Kidney tubule cell (primary cell): ENCODE results near the gene DPEP1.
A peak's percentile ranks its signal among the peaks of the same experiment; 100 is the strongest.

Experiments
- DNase-seq: peaks from one replicate; pipeline ENCODE4 v3.0.0-alpha.2; 2018; ENCODE audit warnings: low spot score

DPEP1 gene

DNA sequence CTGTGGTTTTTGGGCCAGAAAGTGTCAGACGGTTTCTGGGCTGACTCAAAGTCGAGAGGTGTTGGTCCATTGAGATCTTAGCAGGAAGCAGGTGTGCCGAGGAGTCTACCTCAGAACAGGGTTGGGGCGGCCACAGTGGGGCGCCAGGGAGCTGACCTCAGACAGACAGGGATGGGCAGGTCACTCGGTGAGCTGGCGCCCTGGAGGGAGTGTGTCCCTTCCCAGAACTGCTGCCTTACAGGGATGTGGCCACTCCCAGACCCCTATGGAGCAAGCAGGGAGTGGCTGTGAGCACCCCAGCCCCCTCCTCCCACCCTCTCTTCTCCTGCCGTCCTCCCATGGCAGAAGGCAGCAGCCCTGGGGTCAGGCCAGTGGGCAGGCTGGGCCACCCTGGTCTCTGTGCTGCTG, 14.0 kb upstream of the DPEP1 start:
- peak; percentile 67 for DNase-seq

DNA sequence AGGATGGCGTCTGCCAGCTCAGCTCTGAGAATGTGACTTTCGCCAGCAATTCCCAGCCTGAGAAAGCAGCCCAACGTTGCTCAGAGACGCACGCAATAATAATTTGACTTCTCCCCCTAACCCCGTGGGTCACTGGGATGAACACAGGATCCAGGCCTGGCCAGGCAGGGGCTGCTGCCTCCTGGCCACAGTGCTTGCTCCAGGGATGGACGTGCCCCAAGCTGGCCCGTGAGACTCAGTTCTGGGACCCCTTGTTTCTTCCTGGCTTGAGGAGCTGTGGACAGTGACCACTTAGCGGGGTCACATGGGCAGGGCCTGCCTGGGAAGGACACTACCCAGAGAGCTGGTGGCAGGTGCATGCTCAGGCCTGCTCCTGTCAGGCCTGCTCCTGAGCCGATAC, 13.5 kb upstream of the DPEP1 start:
- DNase-seq: no peak

DNA sequence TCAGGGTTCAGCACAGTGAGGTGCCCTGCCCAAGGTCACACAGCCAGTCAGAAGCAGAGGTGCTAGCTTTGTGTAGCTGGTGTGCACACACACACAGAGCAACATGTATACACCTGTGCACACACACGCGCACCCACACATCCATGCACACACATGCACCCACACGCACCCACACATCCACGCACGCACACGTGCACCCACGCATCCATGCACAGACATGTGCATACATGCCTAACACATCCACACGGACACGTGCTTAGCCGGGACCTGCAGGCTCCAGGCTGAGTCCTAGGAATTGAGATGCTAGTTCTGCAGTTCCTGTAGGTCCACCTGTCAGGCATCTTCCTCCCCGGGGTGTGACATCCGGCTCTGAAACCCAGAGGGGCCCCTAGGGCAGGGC, 13.0 kb upstream of the DPEP1 start:
- no peak for DNase-seq

DNA sequence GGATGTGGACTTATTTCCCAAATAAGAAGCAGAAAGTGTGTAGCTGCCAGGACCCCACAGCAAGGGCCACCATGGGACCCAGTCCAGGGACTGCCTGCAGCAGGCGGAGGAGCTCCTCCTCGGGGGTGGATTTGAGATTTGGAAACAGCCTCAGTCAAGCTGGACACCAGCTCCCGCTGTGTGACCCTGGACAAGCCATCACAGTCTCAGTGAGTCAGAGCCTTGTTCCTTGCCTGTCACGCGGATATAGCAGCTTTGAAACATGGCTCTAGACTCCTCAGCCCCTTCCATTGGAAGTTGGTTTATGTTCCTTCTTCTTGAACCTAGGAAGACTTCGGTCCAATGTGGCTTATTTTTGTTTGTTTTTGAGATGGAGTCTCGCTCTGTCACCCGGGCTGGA, 12.5 kb upstream of the DPEP1 start:
- no peak for DNase-seq

DNA sequence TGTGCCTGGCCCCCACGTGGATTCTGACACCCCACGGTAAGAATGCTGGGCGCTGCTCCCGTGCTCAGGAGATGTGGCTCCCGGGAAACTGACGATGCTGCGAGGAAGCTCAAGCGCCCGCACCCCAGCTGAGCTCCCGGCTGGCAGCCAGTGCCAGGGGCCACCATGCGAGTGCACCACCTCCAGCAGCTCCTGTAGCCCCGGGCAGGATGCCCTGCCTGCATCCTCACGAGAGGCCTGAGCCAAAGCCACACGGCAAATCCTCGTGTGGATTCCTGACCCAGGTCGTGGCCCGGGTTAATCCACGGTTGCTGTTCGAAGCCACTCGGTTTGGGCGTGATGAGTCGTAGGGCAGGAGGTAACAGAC, 11.6 kb upstream of the DPEP1 start:
- no peak for DNase-seq

DNA sequence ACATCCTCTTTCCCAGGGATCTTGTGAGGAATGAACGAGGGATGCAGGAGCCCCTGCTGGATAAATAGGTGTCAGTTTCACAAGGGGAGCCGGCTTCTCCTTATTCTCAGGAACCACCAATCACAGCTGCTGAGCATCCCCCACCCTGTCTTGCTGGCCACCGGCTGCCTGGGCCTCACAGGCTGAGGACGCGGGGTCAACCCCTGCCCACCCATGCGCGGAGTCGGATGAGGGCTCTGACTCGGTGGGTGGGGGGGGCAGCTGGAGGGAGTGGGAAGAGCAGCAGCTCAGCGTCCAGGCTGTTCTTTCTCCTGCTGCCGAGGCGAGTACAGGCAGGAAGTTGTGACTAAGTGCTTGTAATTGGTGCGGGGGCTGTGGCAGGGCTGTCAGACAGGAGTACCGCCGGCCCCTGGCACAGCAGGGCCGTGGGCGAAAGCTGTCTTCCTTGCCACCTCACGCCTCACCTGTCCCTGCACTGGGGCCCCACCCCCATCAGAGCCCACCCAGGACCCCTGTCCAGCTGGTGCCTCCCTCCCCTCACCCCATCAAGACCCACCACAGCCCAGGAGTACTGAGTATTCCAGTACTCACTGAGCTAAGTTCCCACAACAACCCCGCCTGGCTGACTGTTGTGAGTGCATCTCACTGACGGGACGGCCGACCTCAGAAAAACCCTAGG, 11.0 kb upstream of the DPEP1 start:
- peak; percentile 88 for DNase-seq

DNA sequence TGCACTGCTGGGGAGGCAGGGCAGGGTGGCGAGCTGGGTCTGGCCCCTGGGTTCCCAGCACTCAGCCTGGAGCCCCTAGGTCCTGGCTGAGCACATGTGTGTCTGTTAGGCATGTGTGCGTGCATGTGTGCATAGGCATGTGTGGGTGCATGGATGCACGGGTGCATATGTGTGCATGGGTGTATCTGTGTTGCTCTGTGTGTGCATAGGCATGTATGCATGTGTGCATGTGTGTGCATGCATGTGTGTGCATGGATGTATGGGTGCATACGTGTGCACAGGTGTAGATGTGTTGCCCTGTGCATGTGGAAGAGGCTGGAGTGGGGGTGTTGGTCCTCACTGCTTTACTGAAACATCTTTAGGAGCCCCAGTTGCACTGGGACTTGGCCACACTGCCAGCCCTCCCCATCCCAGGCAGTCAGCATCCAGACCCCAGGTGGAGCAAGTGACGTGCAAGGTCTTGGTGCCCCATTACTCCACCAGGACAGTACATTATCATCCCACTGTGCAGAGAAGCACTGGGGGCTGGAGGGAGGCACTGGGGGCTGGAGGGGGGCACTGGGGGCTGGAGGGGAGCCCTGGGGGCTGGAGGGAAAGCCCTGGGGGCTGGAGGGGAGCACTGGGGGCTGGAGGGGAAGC, 10.4 kb upstream of the DPEP1 start:
- DNase-seq: no peak

DNA sequence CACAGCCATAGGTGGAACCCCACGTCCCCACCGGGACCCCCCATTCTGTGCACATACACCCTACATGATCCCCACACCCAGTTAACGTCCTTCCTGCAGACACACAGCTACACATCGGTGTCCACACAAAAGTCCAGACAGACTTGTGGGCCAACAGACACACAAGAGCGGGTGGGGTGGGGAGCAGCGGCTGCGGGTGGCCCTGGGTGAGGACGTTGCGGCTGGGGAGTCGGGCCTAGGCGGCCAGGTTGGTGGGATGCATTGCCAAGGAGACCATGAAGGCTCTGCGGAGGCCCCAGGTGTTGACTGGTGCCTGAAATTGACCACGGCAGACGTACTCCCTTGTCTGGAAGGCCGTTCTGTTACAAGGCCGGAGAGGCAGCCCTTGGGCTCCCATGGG, 8.7 kb upstream of the DPEP1 start:
- no peak for DNase-seq

DNA sequence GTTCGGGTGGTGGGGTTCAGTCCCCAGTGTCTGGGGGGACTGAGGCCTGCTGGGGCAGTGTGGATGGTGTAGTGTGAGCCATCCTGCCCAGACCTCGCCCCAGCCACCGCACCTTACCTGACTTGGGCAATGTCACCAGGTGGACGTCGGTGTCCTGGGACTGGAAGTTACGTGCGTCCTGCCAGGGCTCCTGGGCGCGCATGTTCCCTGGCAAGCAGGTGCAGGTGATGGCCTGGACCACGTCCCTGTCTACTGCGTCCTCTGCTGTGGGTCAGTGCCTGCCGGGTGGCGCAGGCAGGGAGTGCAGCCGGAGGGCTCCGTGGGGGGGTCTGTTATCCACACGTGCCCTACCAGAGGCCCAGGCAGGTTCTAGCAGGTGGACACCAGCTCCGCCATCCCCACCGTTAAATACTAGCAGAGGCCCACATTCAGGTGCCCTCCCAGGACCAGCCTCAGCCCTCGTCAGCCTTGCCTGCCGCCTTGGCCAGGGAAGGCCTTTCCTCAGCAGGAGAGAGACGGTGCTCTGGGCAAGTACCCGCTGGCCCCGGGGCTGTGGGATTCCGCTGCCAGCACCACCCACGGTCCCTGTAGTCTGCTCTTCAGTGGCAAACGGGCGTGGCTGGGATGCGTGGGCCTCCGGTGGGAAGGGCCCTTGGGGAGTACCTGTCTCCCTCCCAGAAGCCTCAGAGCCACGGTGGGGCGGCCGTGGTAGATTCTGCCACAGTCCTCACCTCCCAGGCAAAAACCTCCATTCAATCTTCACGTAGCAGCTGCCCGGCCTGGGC, 8.1 kb upstream of the DPEP1 start:
- no peak for DNase-seq

DNA sequence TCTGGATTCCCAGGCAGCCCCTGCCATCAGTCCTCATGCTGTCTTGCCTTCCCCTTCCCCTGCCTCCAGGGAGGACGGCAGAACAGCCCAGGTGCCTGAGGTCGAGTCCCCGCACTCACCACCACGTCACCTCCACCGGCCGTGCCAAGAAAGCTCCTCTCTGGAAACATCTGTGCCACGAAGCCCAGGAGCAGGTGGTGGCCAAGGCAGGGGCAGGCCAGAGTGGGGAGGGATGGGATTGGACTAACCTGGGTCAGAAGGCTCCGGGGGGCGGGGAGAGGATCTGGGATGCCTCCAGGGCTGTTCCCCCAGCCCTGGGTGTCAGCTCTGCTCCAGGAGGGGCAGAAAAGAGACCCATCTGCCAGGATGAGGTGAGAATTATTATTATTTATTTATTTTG, 7.4 kb upstream of the DPEP1 start:
- no peak for DNase-seq

DNA sequence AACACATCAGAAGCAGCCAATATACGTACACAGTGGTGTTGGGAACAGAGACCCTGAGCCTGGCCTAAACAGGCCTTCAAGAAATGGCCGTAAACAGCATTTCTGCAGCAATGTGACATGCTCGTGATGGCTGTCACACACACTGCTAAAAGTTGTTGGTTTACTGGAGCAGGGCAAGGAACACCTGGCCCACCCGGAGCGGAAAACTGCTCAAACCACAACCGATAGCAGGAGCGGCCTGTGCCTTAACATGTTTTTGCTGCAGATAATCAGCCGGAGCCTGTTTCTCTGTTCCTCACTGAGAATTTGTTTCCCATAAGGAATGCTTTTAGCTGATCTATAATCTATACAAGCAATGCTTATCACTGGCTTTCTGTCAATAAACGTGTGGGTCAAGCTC, 6.0 kb upstream of the DPEP1 start:
- no peak for DNase-seq

DNA sequence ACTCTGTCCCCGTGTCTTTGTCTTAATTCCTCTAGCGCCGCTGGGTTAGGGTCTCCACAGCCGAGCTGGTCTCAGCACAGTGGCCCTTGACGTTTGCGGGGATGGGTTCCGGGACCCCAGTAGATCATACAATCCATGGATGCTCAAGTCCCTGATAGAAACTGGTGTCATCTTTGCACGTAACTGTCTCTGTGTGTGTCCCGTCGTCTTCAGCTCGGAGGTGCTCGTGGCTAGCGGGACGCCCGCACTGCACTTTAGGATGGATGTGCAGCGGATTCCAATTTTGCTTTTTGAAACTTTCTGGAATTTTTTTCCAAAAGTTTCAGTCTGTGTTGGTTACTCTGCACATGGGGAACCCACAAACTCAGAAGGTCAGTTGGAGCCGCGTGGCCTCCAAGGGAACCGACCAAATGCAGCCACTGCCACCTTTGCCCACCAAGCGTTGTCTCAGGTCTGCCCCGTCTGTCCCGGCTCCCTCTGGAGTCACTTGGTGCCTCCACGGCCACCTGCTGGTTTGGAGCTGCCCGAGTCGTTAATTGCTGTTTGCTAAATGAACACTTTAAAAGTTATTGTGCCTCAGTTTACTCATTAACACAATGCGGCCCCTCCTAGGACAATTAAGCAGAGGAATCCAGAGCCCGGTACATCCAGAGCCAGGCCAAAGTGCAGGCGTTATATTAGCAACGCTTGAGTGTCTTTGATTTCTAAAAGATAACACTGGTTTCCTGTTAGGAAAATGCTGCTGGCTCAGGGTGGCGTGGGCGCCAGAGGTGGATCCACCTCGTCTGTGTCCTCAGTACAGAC, 5.3 kb upstream of the DPEP1 start:
- no peak for DNase-seq

DNA sequence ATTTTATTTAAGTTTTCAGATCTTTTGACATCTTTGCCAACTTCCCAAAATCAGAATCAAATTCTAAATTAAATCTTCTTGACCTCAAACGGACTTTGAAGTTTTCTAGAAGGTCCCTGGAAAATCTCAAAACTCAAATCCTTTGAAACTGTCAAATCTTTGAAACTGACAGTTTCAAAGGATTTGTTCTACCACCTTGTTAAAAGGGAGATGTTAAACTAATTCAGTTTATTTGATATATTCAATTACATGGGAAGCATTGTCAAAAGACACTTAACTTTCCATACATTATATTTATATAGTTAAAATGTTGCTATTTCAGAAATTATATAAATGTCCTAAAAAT, 3.4 kb upstream of the DPEP1 start:
- no peak for DNase-seq

DNA sequence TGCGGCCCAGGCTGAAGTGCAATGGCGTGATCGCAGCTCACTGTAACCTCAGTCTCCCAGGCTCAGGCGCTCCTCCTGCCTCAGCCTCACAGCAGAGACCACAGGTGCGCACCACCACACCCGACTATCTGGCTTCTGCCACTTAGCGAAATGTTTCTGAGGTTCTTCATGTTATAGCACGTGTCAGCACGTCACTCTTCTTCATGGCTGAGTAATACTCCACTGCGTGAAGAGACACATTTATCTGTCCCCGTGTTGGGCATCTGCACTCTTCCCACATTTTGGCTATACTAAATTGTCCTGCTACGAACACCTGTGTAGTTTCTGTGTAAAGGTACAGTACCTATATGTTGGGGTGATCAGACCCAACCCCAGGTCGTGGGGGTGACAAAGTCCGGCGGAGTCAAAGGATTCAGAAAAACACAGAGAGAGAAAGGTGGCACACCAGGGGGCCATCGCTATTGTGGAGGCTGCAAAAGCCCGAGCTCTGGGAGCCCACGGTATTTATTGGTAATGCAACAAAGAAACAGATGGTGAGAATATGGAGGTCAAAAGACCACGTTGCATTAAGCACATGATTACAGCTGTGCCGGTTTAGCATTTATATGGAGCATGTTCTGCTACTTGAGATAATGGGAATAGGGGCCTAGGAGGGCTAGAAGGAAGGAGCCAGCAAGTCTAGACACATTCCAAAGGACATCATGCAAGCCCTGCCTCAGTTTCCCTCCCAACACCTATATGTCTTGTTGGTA, 851 bp upstream of the DPEP1 start:
- DNase-seq: no peak

DNA sequence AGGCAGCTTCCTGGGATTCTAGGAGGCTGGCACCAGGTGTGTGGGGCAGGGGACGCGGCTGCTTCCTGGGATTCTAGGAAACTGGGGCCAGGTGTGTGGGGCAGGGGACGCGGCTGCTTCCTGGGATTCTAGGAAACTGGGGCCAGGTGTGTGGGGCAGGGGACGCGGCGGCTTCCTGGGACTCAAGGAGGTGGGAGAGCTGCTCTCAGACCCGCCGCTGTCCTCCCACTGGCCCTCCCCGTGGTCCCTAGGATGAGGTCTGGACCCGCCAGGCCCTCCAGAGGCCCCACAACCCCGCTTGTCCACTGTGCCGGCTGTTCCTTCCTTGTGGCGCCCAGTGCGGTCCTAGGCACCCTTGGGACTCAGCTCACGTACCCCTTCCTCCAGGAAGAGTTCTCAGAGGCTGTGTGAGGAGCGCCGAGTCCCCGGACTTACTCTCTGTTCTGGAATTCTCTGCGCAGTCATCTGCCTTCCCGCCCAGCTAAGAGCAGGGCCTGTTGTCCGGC, 565 bp downstream of the DPEP1 start:
- no peak for DNase-seq

DNA sequence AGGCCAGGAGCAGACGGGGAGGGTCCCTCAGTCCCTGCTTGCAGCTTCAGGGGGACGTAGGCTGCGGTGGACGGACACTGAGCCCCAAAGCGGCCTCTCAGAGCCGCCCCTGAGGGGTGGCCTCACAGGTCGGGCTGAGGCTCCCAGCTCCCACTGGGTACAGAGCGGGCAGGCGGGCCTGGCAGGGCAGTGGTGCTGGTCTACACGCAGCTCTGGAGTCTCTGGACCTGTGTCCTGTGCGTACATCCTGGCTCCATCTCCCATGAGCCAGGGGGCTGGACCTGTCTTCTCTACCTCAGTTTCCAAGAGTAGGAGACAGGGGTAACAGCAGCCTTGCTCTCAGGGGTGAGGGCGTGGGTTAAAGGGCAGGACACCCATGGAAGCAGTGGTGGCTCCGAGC, 1.7 kb downstream of the DPEP1 start:
- no peak for DNase-seq

DNA sequence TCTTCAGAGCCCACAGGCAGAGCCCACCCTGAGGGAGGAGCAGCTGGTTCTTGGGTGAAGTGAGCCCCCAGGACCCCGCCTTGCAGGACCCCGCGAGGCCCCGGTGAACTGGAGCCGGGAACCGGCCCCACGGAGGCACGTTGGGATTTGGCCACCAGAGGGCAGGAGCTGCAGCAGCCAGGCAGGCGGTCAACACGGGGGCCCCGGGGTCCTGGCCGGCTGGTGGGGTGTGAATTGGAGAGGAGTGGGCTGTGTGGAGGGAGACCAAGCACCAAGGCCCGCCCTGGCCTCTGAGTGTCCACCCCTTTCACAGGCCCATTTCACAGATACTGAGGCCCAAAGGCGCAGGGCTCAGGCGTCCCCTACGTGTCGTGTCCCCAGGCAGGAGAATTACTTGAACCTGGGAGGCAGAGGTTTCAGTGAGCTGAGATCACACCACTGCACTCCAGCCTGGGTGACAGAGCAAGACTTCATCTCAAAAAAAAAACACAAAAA, 2.2 kb downstream of the DPEP1 start:
- DNase-seq: no peak

DNA sequence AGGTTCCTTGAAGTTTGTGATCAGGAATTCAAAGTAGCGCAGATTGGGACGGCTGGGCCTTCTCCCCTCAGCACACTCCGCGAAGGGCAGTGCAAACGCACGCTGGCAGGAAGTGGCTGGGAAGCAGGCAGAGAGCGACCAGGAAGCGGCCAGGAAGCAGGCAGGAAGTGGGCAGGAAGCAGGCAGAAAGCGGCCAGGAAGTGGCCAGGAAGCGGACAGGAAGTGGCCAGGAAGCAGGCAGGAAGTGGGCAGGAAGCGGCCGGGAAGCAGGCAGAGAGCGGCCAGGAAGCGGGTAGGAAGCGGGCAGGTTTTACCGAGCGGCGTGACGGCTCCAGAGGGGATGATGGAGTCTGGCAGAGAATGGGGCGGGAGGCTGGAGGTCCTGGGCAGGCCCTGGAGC, 3.2 kb downstream of the DPEP1 start:
- DNase-seq: no peak

DNA sequence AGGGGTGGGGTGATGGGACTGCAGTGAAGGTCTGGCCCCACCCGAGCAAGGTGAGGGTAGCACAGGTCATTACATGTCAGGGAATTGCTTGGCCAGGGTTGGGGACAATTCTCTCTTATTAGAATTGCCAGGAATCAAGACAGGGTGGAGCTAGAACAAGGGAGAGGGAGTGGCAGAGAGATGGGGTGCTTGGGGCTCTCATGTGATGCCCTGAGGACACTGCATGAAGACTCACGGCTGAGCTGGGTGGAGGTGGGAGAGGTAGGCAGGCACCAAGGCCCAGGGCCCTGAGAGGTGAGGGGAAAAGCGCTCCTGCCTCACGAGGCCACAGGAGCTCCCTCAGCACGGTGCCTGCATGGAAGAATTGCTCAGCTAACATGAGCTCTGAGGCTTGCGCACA, 3.6 kb downstream of the DPEP1 start:
- no peak for DNase-seq

DNA sequence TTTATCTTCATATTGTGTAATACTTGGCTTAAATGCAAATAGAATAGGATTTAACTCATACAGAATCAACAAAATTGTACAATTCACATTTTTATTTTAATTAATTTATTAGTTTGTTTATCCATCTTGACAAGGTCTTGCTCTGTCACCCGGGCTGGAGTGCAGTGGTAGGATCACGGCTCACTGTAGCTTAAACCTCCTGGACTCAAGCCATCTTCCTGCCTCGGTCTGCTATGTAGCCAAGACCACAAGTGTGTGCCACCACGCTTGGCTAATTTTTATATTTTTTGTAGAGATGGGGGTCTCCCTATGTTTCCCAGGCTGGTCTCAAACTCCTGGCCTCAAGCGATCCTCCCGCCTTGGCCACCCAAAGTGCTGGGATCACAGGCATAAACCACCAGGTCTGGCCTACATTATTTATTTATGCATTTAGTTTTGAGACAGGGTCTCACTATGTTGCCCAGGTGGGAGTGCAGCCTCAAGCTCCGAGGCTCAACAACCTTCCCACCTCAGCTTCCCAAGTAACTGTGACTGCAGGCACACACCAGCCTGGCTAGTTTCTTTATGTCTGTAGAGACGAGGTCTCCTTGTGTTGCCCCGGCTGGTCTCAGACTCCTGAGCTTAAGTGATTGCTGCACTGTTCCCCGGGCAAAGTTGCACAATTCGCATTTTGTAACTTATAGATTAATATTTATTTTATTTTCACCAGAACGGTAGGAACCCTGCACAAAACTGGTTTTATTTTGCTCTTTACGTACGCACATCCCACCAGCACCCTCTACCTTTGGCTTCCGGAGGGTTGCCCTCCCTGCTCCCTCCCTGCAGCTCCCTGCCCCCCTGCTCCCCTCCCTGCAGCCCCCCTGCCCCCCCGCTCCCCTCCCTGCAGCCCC, 4.9 kb downstream of the DPEP1 start:
- peak; percentile 35 for DNase-seq

DNA sequence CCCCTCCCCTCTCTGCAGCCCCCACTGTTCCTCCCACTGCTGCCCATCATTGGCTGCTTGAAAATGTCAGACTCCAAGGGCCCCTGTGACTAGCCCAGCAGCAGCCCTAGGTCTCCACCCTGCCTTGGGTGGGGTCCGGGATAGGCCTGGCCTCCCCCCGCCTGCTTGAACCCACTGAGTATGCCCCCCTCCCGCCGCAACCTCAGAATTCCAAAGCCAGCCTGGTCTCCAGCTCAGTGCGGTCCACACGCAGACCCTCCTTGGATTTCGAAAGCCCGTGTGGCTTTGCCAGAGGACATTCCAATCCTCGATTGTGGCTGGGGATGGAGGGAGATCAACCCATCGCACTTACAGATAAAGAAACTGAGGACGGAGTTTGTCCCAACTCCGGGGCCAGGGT, 6.4 kb downstream of the DPEP1 start:
- DNase-seq: no peak
